Activated CD8-positive, alpha-beta memory T cell treated with anti-CD3 and anti-CD28 coated beads for 36 hours (primary cell): ENCODE results near the gene PTPN14. TPM values are rescaled to one million over a fixed set of nuclear protein-coding genes. Genes with fewer than 3 reads are reported as not detected.
"Not testable (repeated sequence)": the region's sequence is repeated elsewhere in the genome, so short reads cannot be mapped to it uniquely, and the experiment has no call there.

Experiments
- CTCF ChIA-PET: fragments of 350-600 bp; sonication (Branson Sonifier 250); formaldehyde crosslinking; loops from one replicate; lab custom pipeline; 2021; ENCODE audit warnings: antibody characterized with exemption; lab: Charles Lee
- POLR2A ChIA-PET: fragments of 350-600 bp; sonication (Branson Sonifier 250); formaldehyde crosslinking; loops from one replicate; lab custom pipeline; 2021; ENCODE audit warnings: antibody characterized with exemption; lab: Charles Lee
- total RNA-seq, 2 experiments: library from RNA; stranded (reverse); gene quantifications; one replicate each; pipeline ENCODE4 v1.2.3, GENCODE V29; 2021

Gene PTPN14
- total RNA-seq, 2 experiments from 2014 or later: 0.93 to 2.0 TPM

GRCh38 chr1:214546886-214547641 is 4.3 kb downstream of the PTPN14 start:
- POLR2A ChIA-PET: no interaction called here

GRCh38 chr1:214546084-214546483 is 5.3 kb downstream of the PTPN14 start:
- ChIA-PET CTCF (no interaction called here), POLR2A (no interaction called here)

More at GRCh38 chr1:214546886-214547641, 4.3 kb downstream of the PTPN14 start:
- CTCF ChIA-PET: no interaction called here

GRCh38 chr1:214545293-214545692 is 6.1 kb downstream of the PTPN14 start:
- CTCF ChIA-PET: no interaction called here
- POLR2A ChIA-PET: no interaction called here

GRCh38 chr1:214544791-214545190 is 6.6 kb downstream of the PTPN14 start:
- ChIA-PET POLR2A (no interaction called here), CTCF (no interaction called here)

- POLR2A ChIA-PET: interaction anchor here (0.6 kb wide), 1 partner anchor 44 kb away, joined by 3 read pairs; no protein-coding TSS in a partner anchor
- CTCF ChIA-PET: no interaction called here
Measured at GRCh38 chr1:214542275-214543199, 8.9 kb downstream of the PTPN14 start.

GRCh38 chr1:214541693-214542092 is 9.7 kb downstream of the PTPN14 start:
- POLR2A ChIA-PET: no interaction called here
- CTCF ChIA-PET: no interaction called here

GRCh38 chr1:214541206-214541605 is 10.2 kb downstream of the PTPN14 start:
- POLR2A ChIA-PET: no interaction called here
- CTCF ChIA-PET: no interaction called here

- POLR2A ChIA-PET: no interaction called here
- CTCF ChIA-PET: no interaction called here
Measured at GRCh38 chr1:214540324-214540723, 11.1 kb downstream of the PTPN14 start.

- CTCF ChIA-PET: no interaction called here
- POLR2A ChIA-PET: no interaction called here
Measured at GRCh38 chr1:214538496-214538895, 12.9 kb downstream of the PTPN14 start.

- CTCF ChIA-PET: no interaction called here
- POLR2A ChIA-PET: no interaction called here
Measured at GRCh38 chr1:214537872-214538473, 13.4 kb downstream of the PTPN14 start.

GRCh38 chr1:214537219-214537618 is 14.2 kb downstream of the PTPN14 start:
- ChIA-PET POLR2A (no interaction called here), CTCF (no interaction called here)

- ChIA-PET CTCF (no interaction called here), POLR2A (no interaction called here)
Measured at GRCh38 chr1:214532070-214532469, 19.3 kb downstream of the PTPN14 start.

- ChIA-PET POLR2A (no interaction called here), CTCF (interaction anchor here (0.5 kb wide), 1 partner anchor 33 kb away, joined by 3 read pairs; no protein-coding TSS in a partner anchor)
Measured at GRCh38 chr1:214525535-214526019, 25.8 kb downstream of the PTPN14 start.

- CTCF ChIA-PET: no interaction called here
- POLR2A ChIA-PET: no interaction called here
Measured at GRCh38 chr1:214524824-214525223, 26.6 kb downstream of the PTPN14 start.

- POLR2A ChIA-PET: no interaction called here
- CTCF ChIA-PET: no interaction called here
Measured at GRCh38 chr1:214523124-214523824, 28.1 kb downstream of the PTPN14 start.

- POLR2A ChIA-PET, CTCF ChIA-PET: not testable (repeated sequence)
Measured at GRCh38 chr1:214521458-214521857, 29.9 kb downstream of the PTPN14 start.

- CTCF ChIA-PET: no interaction called here
- POLR2A ChIA-PET: no interaction called here
Measured at GRCh38 chr1:214520544-214521165, 30.7 kb downstream of the PTPN14 start.

- CTCF ChIA-PET: no interaction called here
Measured at GRCh38 chr1:214518361-214518760, 33.0 kb downstream of the PTPN14 start.

More at GRCh38 chr1:214518361-214518760, 33.0 kb downstream of the PTPN14 start:
- POLR2A ChIA-PET: no interaction called here
